Measurements from ENCODE around the gene C6orf120.

C6orf120 gene

DNA sequence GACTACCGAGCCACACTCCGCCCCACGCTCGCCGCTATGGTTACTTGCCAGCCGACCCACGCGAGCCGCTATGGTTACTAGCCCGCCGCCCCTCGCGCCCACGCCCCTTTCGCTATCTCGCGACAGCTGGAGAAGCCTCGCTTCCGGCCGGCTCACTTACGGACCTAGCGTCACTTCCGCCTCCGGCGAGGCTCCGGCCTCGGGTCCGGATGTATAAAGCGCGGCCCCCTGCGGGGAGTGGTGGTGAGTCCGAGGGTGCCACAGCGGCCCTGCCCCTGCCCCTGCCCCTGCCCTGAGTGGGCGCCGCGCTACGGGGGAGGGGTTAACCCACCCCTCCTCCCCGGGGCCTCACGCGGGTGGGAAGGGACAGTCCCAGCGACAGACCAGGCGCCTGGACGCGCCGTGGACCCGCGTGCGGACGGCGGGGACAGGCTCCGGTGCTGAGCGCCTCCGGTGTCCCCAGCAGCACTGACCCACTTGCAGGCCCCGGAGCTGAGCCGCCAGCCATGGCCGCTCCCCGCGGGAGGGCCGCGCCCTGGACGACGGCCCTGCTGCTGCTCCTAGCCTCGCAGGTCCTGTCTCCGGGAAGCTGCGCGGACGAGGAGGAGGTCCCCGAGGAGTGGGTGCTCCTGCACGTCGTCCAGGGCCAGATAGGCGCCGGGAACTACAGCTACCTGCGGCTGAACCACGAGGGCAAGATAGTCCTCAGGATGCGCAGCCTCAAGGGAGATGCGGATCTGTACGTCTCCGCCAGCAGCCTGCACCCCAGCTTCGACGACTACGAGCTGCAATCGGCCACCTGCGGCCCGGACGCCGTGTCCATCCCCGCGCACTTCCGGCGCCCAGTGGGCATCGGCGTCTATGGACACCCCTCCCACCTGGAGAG is at the start of gene C6orf120, which contains the start of gene WDR27:
Gene C6orf120, plus strand, starts transcription at position 173 of the 886 bp plus-strand sequence. Its CDS starts 334 bp downstream, at position 507.
Gene WDR27, minus strand, starts transcription at position 76 of the 886 bp plus-strand sequence. CDS start 13,024 bp downstream, outside the sequence.
- TF ChIP-seq, protein P1, sequence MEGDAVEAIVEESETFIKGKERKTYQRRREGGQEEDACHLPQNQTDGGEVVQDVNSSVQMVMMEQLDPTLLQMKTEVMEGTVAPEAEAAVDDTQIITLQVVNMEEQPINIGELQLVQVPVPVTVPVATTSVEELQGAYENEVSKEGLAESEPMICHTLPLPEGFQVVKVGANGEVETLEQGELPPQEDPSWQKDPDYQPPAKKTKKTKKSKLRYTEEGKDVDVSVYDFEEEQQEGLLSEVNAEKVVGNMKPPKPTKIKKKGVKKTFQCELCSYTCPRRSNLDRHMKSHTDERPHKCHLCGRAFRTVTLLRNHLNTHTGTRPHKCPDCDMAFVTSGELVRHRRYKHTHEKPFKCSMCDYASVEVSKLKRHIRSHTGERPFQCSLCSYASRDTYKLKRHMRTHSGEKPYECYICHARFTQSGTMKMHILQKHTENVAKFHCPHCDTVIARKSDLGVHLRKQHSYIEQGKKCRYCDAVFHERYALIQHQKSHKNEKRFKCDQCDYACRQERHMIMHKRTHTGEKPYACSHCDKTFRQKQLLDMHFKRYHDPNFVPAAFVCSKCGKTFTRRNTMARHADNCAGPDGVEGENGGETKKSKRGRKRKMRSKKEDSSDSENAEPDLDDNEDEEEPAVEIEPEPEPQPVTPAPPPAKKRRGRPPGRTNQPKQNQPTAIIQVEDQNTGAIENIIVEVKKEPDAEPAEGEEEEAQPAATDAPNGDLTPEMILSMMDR (IDR thresholded peaks at IDR 0.05; ENCODE audit: insufficient read depth, low read depth, low read length, missing control alignments) = no peak
- peak; percentile 97 for DNase-seq (ENCODE audit: low read depth)
- peak within 1 kb of the TSS; percentile 87 for H3K4me3 ChIP-seq (ENCODE audit: low read length)

DNA sequence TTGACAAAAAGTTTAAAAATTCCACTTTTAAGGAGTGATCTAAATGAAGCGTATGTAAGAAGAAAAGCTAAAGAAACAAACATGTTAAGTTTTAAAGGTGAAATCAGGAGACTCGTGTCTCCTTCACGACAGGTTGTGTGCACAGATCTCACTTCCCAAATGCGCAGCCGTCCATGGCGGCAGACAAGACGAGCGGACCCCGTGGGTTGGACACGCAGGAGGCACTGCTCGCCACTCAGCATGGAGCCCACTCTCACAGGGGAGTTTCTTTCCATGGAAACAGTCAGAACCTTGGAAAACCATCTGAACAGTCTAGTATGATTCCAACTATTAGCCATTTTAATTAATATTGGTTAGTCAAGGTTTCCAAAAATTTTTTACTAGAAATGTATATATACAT is 49.0 kb upstream of the C6orf120 start:
- DNase-seq (ENCODE audit: low read depth) = no peak
- H3K4me3 ChIP-seq (ENCODE audit: low read length) = no peak overlapping the region
- TF ChIP-seq, protein P1 (IDR thresholded peaks at IDR 0.05; ENCODE audit: insufficient read depth, low read depth, low read length, missing control alignments) = no peak

DNA sequence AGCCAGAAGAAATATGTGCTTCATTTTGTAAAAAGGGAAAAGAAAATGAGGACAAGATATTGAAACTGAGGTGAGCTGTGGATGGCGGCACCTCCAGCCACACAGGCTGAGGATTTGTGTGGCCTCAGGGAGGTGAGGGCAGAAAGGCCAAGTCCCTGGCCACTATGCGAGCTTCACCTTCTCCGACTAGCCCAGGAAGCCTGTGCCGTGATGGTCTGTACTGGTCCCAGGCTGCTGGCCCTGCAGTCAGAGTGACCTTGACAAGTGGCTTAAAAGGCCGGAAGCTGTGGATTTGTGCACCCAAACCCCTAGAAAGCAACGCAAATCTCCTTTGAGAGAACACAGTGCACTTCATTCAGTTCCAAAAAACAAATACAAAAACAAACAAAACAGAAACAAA is 48.2 kb upstream of the C6orf120 start:
- TF ChIP-seq, protein P1 (IDR thresholded peaks at IDR 0.05; ENCODE audit: insufficient read depth, low read depth, low read length, missing control alignments) = no peak
- no peak overlapping the region for H3K4me3 ChIP-seq (ENCODE audit: low read length)
- DNase-seq (ENCODE audit: low read depth) = no peak

DNA sequence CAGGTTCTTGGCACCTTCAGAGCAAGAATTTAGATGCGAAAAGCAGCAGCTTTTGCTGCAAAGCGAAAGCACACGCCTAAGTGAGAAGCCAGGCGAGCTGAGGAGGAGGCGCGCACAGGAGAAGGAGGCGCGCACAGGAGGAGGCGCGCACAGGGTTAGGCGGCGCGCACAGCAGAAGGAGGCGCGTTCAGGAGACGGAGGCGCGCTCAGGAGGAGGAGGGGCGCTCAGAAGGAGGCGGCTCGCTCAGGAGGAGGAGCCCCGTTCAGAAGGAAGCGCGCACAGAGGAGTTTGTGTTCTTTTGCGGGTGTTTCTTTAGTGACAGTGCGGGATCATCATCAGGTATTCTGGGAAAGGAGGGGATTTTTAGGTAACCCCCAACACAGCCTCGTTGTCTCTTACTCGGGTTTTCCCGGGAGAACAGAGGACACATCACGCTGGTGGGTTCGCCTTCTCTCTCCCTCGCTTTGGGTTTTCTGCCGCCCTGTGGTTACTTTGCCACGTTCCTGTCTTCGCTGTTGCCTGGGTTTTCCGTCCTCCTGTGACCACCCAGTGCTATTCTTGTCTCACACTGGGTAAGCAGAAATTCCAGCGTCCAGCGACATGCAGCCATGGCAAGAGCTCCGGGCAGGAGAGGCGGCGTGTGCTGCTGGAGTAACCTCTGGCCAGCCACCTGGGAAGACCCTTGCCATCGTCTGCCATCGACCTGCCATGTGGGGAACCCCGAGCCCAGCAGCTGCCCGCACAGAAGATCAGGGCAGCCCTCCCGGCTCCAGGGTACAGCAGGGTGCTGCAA is 47.1 kb upstream of the C6orf120 start:
- TF ChIP-seq, protein P1 (IDR thresholded peaks at IDR 0.05; ENCODE audit: insufficient read depth, low read depth, low read length, missing control alignments) = peak; percentile 33
- H3K4me3 ChIP-seq (ENCODE audit: low read length) = peak overlapping the region; percentile 62
- DNase-seq (ENCODE audit: low read depth) = peak; percentile 80

DNA sequence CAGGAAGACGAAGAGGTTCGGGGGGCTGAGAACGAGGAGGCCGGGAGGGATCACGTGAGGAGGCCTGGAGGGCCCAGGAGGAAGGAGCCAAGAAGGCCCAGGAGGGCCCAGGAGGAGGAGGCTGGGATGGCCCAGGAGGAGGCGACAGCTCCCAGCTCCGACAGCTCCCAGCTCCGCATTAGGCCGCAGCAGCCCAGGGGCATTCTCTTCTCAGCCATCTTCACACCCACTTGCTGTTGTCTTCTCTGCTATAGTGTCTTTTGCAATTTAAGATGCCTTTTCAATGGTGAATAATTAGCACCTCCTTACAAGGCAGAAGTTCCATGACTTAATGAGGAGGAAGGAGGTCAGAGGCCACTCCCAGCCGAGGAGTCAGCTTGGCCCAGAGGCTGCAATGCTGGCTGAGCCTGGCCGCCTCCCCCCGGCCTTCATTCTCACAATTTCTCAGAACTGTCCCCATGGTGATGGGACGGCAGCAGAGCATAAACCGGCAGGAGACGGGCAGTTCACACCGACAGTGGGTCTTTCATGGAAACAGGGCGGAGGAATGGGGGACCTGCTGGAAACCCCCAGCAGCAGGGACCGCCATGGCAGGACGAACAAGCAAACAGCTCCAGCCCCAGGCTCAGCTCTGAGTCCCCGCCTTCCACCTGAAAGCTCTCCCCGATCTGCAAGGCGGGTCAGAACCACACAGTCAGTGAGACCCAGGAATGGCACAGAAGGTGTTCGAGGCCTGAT is 45.2 kb upstream of the C6orf120 start:
- no peak for DNase-seq (ENCODE audit: low read depth)
- TF ChIP-seq, protein P1 (IDR thresholded peaks at IDR 0.05; ENCODE audit: insufficient read depth, low read depth, low read length, missing control alignments) = no peak
- no peak overlapping the region for H3K4me3 ChIP-seq (ENCODE audit: low read length)

DNA sequence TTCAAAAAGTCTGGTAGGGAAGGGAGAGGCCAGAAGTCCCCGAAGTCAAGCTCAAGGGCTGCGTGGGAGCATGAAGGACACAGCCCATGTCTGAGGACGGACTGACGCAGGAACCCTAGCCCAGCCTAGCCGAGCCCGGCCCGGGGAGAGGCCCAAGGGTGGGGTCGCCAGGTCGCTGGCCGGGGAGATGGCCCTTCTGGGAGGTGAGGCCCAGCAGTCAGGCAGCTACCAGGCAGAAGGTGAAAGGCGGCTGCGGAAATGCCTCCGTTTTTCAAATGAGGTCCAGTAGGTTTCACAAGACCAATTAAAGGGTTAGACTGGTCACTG is 44.7 kb upstream of the C6orf120 start:
- no peak for DNase-seq (ENCODE audit: low read depth)
- TF ChIP-seq, protein P1 (IDR thresholded peaks at IDR 0.05; ENCODE audit: insufficient read depth, low read depth, low read length, missing control alignments) = no peak
- no peak overlapping the region for H3K4me3 ChIP-seq (ENCODE audit: low read length)

Data from epithelial cell of esophagus (primary cell).